Lung microvascular endothelial cell (primary cell): ENCODE results near the gene COPZ1. TPM values are rescaled to one million over a fixed set of nuclear protein-coding genes. Genes with fewer than 3 reads are reported as not detected.

Source experiments
- DNase-seq, 2 donors: peaks; one replicate each; pipeline versions ENCODE4 v3.0.0 to v3.0.0-alpha.2; 2010; ENCODE audit warnings: low read depth in 2 of 2
- total RNA-seq: library from RNA; depleted of rRNA; stranded (reverse); fragments of >200 nt; gene quantifications from 2 replicates; pipeline ENCODE4 v1.2.1, GENCODE V29; 2014

The COPZ1 gene
- total RNA-seq, 1 donor from 2014 or later, result 78.2 TPM

DNA sequence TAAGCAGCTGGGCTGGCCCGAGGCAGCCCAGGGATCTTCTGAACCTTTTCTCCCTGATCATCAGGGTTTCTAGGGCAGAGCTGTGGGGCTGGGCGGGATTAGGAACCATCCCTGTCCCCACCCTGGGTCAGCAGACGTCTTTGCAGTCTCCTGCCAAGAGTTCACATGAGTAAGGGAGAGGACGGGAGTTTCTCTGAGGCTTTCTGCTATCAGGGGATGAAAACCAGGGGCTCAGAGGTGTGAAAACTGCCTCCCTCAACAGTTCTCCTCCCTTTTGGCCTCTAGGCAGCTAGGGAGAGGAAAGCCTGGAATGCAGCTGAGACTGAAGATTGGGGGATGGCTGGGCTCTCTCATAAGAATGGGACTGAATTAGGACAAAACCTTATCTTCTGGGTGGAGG lies 51.7 kb downstream of the COPZ1 start:
- DNase-seq, result no peak

DNA sequence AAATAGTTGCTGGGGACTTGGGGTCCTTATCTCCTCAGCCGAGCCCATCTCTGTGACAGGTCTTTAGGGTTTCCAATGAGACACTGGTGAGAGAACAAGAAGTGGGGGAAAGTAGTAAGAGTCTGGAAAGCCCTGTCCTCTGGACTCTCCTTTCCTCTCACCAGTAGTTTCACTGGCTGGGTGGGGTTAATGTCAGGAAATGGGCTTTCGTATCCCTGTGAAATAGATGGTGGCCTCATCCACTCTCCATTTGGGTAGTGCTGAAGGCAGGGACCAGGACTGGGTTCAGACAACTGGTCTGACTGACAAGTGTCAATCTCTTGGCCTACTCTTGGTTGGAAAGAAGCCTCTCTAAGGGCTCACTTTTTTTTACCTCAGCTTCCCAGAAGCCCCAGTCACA lies 52.1 kb downstream of the COPZ1 start:
- no peak for DNase-seq

DNA sequence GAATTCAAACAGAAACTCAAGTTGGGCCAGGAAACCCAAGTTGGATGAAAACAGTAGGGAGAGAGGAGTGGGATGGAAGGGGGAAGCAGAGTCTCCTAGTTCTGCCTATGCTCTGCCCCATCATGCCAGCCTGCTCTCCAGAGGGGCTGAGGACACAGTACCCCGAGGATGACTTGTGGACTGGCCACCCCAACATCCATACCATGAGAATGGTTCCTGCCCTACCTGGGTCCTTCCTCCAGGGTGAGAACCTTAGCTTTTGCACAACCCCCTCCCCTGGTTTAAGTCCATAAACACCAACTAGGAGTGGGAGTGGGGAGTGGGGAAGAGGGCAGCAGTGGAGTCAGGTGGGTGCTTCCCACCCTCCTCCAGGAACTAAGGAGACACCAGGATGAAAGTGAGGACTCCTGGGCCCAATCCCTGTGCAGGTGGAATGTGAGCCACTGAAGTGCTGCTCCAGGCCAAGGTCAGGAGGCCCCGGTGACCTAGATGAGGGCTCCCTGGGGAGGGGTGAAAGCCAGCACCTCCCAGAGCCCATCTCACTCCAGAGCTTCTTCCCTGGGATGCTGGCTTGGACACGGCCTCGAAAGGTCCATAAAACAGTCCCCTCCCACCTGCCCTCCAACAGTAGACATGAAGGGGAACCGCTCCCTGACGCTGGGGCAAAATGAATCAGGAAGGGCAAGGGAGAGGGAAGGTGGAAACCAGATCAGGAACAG lies 53.0 kb downstream of the COPZ1 start:
- DNase-seq, result no peak

DNA sequence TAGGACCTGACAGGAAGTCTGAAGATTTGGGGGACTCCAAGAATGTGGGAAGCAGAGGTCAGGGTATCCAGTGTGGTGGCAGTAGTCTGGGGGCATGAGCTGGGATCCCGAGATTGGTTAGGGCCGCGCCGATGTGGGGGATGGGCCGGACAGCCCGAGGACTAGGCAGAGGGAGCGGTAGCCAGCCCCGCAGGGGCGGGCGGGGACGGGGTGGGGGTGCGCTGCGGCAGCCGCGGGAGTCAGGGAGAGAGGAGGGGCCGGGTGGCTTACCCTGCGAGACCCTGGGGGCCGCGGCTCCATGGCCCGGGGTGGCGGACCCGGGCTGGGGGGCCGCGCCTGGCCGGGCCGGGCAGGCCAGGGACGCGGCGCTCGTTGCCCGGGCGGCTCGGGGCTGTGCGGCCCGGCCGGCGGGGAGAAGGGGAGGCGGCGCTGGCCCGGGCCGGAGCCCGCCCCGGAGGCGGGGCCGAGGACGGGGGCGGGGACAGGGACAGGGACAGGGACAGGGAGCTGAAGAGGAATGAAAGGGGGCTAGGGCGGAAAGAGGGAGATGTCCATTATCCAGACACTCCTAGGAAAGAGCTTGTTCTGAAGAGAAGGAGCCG lies 54.0 kb downstream of the COPZ1 start:
- DNase-seq, result peak; percentile 44 to 64

DNA sequence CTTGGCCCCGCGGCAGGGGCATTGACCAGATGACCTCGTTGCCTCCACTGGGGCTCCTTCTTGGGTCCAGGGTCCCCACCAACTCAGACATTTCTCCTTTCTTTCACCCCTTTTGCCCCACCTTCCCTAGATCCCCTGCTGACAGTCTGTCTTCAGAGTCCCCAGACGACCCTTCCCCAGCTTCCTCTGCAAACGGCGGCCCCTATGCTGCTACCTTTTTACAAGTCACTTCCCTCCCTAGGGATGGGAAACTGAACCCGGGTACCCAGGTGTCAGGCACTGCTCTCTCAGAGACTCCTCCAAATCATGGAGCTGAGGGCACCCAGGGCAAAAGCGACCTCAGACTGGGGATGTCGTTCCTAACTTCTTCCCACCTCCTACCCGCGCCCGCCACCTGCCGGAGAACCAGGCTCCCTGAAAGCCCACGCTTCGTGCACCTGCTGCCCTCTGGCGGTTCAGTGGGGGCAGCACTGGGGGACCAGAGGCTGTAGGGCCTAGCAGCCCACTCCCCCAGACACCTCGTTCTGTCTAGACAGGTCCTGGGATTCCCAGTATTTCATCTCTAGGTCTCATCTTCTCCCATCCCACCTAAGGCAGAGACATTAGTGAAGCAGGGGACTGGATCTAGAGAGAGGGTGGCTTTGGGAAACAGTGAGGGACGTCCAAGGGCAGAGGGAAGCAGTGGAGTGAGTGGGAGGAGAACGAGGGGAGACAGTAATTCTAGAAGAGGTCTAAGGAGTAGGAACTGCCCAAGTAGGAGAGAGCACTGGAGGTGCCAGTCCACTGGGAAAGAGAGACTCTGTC lies 54.7 kb downstream of the COPZ1 start:
- DNase-seq, result peak; percentile 89 to 90

DNA sequence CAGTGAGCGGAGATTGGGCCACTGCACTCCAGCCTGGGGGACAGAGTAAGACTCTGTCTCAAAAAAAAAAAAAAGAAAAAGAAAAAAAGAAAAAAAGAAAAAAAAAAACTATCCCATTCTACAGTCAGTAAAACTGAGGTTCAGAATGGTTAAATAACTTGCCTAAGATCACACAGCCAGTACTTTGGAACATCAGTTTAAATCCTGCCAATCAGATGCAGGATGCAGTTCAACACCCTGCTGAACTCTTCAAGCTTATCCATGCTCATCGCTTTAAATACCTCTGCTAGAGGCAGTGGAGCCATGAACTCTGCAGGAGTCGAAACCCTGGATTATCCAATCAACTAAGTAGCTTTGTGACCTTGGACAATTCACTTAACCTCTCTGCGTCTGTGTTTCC lies 56.2 kb downstream of the COPZ1 start:
- no peak for DNase-seq

DNA sequence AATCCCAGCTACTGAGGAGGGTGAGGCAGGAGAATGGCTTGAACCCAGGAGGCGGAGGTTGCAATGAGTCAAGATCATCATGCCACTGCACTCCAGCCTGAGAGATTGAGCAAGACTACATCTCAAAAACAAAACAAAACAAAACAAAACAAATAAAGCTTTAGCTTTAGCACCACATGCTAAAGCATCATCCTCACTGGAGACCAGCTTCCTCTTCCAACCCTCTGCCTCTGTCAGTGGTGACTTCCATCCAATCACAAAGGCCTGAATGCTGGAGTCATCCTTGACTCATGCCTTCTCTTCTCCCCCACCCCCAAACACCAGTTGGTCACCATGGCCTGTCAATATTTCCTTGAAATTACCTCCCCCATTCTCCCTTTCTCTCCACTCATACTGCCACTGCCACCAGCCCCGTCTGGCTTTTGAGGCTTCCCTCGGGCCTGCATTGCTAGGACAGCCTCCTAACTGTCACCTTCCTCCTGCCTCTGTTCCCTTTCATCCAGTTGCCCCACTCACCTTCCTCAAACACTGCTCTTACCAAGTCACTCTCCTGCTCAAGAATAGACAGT lies 58.2 kb downstream of the COPZ1 start:
- DNase-seq, result peak in 1 of 2 donors; percentile 90

DNA sequence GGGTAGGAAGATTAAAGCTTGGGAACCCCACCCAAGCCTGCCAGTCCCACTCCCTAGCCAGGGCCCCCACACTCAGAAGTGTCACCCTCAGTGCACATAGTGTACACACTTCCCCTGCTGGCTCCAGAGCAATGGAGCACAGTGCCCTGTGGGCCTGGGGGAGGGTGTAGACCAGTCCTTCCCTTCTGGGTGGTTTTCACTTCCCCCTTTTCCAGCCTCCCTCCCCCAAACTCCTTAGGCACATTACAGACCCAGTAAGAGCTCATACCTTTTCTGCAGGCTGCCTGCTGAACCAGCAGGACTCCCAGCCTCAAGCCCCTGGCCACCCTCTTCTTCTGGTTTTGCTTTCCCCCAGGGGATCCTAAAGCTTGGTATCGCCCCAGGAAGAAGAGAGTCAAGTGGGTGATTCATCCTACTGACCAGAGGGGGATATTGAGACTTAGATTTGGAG lies 59.7 kb downstream of the COPZ1 start, which contains the start of gene ZNF385A:
ZNF385A (minus strand) TSS at position 143 of the 451 bp plus-strand sequence. CDS start 219 bp downstream, outside the sequence.
- no peak for DNase-seq

DNA sequence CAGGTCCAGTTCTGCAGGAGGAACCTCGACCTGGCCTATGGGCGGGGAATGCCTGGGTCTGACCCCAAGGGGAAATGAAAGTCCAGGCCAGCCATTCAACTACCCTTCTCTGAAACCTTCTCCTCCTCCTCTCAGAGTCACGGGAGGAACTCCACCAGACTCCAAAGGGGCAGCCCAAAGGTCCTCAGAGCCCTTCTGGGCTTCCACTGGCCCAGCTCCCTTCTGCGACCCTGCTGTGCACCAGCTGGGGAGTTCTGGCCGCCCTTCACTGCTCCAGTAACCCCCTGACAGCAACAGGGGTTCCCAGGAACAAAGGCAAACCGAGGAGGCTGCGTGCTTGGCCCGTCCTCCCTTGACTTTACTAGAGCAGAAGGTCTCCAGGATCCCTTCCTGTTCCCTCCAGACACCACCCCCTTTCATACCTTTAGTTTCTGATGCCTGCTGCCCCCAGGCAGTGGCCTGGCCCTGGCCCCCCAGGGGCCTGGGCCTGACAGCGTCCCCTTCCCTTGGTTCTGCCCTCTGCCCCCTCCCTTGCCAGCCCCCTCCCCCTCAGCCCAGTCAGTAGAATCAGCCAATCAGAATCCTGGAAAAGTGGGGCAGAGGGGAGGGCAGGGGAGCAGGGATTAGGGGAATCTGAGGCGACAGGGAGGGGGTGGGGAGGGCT lies 60.5 kb downstream of the COPZ1 start:
- no peak for DNase-seq

DNA sequence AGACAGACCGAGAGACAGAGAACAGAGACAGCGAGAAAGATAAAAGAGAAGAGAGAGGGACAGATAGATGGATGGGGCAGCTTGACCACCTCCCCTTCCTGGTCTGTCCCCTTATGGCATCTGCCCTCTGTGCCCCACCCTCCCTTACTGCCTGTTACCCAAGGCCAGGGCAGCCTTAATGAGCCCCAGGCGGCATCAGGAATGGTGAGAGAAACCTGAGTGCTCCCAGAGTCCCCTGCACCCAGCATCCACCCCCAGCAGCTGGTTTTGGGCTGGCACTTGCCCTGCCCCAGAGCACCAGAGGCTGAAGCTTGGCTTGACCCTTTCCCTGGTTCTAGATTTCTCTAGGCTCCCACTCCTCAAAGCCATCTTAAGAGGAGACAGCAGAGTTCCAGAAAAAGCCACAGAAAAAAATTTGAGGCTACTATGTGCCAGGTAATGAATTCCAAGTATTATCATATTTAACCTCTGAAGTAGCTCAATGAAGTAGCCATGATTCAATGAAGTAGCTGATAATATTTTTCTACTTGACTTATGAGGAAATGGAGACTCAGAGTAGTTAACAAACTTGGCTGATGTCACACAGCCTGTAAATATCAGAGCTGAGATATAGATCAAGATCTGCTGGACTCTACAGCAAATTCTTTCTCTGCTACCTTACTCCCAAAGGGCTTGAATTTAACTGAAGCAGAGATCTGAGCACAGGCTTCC lies 61.6 kb downstream of the COPZ1 start:
- no peak for DNase-seq

DNA sequence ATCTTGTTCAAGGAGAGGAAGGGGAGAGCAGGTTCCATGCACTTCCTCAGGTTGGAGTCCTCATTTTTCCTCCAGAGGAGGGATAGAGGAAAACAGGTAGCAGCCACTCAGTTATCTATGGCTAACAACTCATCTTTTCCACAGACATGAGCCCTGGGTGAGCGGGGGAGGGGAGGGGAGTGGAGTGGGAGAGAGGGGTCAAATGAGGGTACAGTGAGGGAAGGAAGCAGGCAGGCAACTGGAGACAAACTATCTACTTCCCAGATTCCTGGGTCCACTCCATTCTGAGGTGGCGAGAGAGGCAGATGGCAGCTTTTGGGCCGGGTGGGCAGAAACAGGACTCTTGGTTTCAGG lies 62.2 kb downstream of the COPZ1 start:
- no peak for DNase-seq

DNA sequence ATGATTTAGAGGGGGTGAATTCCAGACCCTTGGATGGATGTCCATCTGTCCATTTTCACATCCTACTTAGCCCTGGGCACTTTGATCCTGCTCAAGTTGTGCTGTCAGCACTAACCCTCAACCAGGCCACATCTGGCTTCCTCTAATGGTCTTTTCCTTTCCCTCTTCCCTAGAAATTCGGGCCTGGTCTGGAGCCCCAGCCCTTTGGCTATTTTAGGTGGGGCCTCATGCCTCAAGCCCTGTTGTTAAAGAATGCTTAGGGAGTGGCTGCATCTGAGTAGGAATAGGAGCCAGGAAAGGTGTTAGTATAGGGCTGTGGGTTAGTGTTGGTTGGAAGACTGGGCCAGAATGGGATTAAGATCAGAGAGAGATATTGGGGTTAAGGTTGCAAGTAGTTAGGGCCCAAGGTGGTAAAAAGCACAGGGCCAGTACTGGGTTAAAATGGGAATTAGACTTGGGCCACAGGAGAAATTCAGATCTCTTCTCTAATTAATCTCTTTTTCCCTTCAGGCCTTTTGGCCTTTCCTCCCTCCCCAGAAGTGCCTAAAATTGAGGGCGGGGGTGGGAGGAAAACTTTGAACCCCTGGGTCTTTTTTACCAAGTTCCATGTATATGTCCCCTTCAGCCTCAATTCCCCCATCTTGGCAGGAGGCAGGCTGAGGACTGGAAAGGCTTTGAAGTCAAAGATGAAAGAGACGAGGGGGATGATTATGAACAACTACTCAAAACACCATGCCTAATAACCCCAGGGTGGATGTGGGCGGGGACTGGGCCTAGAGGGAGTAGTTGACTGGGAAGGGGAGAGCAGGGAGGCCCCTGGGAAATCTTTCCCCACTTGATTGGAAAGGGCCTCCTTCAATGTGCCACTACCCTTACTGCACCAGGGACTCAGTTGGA lies 63.6 kb downstream of the COPZ1 start:
- no peak for DNase-seq

DNA sequence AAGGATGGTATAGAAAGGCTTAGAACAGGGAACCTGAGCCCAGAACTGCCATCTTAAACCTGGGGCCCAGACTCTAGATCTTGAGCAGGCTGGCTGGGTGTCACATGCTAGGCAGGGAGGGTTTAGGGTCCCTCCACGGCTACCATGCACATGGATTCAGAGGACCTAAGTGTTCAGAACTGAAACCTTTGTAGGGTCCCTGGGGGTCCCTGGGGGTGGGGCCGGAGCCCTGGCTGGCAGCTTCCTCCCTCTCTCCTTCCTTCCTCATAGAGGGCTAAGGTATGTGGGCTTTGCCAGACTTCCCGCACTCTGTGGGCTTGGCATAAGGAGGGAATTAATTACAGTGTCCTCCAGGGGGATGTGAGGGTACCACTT lies 64.2 kb downstream of the COPZ1 start:
- no peak for DNase-seq

DNA sequence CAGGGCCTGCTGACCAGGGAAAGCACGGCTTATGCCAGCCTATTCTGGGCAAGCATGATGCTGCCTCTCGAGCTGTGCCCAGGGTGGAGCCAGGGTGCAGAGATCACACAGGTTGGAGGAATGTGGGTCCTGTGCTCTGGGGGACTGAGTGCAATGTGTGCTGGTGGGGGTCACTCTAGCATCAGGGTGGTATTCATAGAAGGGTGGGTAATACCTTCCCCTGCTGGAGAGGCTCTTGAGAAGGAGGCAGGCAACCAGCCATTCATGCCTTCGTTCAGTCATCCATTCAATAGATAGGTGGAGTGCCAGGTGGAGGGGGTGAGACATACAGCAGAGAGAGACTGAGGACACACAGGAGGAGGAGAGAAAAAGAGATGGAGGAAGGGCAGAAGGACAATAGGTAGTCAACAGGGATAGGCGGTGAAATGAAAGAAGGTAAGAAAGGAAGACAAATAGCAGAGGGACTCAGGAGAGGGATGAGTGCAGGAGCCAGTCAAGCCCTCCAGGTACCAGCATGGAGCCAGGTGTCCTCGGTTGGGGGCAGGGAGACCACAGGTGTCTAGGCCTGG lies 64.8 kb downstream of the COPZ1 start:
- no peak for DNase-seq

DNA sequence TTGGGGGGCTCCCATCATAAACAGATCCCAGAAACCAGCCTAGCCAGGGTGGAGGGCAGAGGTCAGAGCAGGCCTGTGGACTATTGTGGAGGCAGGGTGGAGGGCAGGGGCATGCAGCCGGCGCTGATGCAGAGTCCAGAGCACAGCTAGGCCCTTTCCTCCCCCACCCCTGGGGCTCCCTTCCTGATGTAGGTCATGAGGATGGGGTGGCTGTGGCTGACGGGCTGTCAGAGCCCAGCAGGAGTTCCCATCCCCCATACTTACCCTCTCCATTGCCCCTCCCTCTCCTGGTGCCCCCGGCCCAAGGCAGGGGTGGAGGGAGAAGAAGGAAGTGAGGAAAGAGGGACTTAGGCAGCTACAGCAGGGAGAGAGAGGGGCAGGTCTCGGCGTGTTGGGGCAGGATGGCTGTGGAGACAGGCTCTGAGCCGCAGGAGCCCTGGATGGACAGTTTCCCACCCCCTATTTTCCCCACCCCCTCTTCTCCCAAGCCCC lies 65.3 kb downstream of the COPZ1 start:
- DNase-seq, result no peak

DNA sequence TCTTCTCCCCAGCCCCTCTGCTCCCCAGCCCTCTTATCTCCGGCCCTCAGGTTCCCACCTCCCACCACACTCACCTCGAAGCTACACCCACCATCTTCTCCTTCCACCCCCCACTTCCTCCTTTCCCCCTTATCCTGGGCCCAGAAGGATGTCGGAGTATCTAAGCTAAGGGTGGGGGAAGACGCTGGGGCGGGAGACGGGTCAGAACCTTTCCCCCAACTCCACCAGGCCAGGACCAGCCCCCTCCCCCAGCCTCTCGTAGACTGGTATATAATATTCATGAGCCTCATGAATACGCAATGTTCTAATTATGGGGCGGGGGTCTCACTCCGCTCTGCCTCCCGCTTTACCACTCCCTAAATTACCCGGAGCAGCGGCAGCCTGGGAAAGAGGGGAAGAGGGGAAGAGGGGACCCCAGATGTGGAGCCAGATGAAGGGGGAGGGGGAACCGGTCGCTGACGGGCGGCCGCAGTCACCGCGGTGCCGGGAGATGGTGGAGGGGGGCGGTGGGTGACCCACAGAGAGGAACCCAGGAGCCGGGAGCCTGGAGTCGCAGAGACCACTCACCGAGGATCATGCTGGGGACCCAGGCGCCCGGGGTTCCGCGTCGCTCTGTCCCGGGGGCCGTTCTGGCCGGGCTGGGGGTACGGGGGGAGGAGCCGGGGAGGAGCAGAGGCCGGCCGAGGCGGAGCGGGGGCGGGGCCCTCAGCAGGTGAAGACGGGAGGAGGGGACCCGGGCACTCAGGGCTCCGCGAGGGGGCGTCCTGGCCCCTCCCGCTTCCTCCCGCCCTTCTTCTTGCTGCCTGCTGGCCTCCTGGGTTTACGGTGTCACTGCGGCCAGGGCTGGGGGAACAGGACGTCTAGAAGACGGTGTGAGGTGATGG lies 66.0 kb downstream of the COPZ1 start:
- no peak for DNase-seq

DNA sequence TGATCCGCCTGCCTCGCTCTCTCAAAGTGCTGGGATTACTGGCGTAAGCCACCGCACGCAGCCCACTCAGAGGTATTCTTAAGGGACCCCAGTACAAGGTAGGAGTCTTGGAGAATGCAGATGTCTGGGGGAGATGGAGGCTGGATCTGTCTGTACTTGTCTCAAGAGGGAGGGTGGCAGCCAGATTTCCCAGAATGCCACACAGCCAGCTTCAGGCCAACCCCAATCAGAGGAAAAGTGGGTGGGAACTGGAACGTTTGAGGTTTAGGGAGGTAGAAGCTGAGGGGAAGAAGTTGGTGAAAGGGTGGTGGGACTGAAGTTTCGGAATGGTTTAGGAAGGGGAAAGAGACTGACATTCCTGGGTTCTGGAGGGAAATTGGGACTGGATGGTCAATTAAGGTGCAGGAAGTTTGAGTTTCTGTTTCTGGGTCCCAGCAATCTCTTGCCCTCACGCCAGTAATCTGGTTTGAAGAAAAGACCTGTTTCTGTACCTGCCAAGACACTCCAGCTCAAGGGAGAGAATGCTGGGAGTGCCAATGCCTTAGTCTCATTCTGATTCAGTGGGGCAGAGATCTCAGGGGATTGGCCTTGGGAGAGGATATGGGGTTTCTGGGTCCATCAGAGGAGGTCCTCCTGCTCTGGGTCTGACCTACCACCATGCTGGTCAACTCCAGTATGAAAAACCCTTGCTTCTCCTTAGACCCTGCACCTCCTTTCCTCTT lies 67.7 kb downstream of the COPZ1 start:
- DNase-seq, result no peak

DNA sequence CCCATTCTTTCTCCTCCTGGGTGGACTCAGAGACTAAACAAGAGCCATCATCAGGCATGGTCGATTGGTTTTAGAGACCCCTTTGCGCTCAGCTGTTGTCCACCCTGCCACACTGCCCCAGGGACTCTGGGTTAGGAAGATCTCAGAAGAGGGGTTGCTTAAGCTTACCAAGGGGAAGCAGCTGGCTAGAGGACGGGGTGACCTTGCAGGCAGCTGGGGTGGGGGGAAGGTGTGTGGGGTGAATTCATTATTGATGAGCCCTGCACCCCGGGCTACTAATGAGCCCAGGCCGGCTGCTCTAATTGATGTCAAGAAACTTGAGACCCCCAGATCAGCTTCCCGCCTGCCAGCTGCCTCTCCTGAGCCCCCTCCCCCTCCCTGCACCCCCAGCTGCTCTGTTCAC lies 68.3 kb downstream of the COPZ1 start:
- DNase-seq, result no peak
